Right lobe of liver (tissue), 6 donors: ENCODE measurements around the gene PDE6A. TPM values are rescaled to one million over a fixed set of nuclear protein-coding genes. Genes with fewer than 3 reads are reported as not detected.

Experiments
- ATAC-seq, 4 donors: fragments of 200-7000 bp; cut with Tn5 transposase; one replicate each; pipeline ENCODE4 v1.9.1; 2020; ENCODE audit warnings: mild to moderate bottlenecking in 4 of 4, moderate library complexity in 4 of 4
- DNase-seq, 3 donors: peaks; one replicate each; pipeline ENCODE4 v3.0.0-alpha.2; 2020
- H3K27ac ChIP-seq, 3 donors: fragments of 200-600 bp; one replicate each; pipeline ENCODE4 v1.8.0; 2022
- H3K27me3 ChIP-seq, 2 donors: fragments of 200-600 bp; one replicate each; pipeline ENCODE4 v1.8.0; 2022
- H3K36me3 ChIP-seq, 4 donors: fragments of 200-600 bp; sonication (generic) in 1 of 4; one replicate each; pipeline versions ENCODE4 v1.5.1 to v1.8.0; 2017 to 2022; ENCODE audit warnings: control low read depth in 1 of 4
- H3K4me1 ChIP-seq, 4 donors: fragments of 200-600 bp; sonication (generic) in 1 of 4; one replicate each; pipeline versions ENCODE4 v1.5.1 to v1.8.0; 2017 to 2022; ENCODE audit warnings: control low read depth in 1 of 4
- H3K4me3 ChIP-seq, 3 donors: fragments of 200-600 bp; one replicate each; pipeline ENCODE4 v1.8.0; 2022
- H3K9me3 ChIP-seq, 4 donors: fragments of 200-600 bp; sonication (generic) in 1 of 4; one replicate each; pipeline versions ENCODE4 v1.5.1 to v1.8.0; 2017 to 2022; ENCODE audit warnings: control low read depth in 1 of 4
- POLR2A ChIP-seq: fragments of 450-650 bp; IDR thresholded peaks from one replicate; pipeline ENCODE4 v1.6.1; 2017; ENCODE audit warnings: antibody characterized with exemption, mild to moderate bottlenecking
- WGBS: methylation state at CpG from one replicate; pipeline ENCODE4 v1.1.6; 2018; ENCODE audit warnings: low coverage, low lambda C conversion rate; ENCODE audit not compliant: insufficient coverage; ENCODE audit errors: missing lambda C conversion rate; 5-methylcytosine and 5-hydroxymethylcytosine counted together
- intact Hi-C, 2 donors: fragments of 100-400 bp; cut with DNase I; formaldehyde crosslinking; loops; one replicate each; pipeline versions ENCODE4 v1.11.2 to v1.14.1; 2022
- total RNA-seq, 6 experiments: library from RNA; depleted of rRNA in 2 of 6; stranded (reverse); fragments of >200 nt in 2 of 6; fragmentation: NEBNext Ultra II Directional in 3 of 6; extraction: Animal tissue kit (Norgen Biotek cat#: 25700) in 3 of 6; gene quantifications; one replicate each; pipeline versions ENCODE4 v1.1.0 to v1.2.4, GENCODE V29; 2016 to 2023
- TF ChIP-seq, protein P1 (sequence below), 4 donors: fragments of 200-600 bp in 3 of 4; fragments of 450-650 bp in 1 of 4; IDR thresholded peaks; one replicate each; pipeline versions ENCODE4 v1.5.1 to v1.8.0; 2016 to 2022; ENCODE audit warnings: antibody characterized with exemption in 4 of 4, mild to moderate bottlenecking in 2 of 4
- donor health status: DM: no; HTN: yes; CAD: no.
- donor health status: DM: no; HTN: no; CAD: no.
- donor health status: DM: no; HTN: no; CAD: no.
- donor health status: DM: no; HTN: yes; CAD: no.
- donor health status: DM: no; HTN: yes; CAD: no.

Gene PDE6A
- total RNA-seq, 6 experiments from 2014 or later = not detected

DNA sequence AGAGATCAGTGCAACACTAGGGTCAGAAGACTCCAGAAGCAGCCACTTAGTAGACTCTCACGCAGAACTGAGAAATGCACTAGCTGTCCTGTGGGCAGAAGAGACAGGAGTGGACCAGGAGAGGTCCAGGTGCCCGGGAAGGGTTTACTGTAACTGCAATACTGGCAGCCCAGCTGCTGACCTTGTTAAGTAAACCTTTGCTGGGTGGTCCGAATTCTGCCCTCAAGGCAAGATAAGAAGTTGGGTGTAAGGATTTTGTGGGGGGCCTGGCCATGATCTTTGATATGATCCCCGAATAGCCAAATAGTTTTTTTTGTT, 91.3 kb downstream of the PDE6A start:
- peaks cover 0 to 6% (median 0%) of the 10 kb centered on the region in 4 donors for H3K4me1 ChIP-seq
- H3K9me3 ChIP-seq = no peaks in the 10 kb centered on the region
- no peaks in the 10 kb centered on the region for H3K36me3 ChIP-seq
- no peak overlapping the region for H3K27ac ChIP-seq
- ATAC-seq (peak in 1 of 4 donors; percentile 6), DNase-seq (no peak)
- intact Hi-C loops = no loop called here
- H3K27me3 ChIP-seq = no peaks in the 10 kb centered on the region
- WGBS = 65% methylated on average over 3 of the region's 4 CpGs
- TF ChIP-seq POLR2A = no peak
- TF ChIP-seq, protein P1, sequence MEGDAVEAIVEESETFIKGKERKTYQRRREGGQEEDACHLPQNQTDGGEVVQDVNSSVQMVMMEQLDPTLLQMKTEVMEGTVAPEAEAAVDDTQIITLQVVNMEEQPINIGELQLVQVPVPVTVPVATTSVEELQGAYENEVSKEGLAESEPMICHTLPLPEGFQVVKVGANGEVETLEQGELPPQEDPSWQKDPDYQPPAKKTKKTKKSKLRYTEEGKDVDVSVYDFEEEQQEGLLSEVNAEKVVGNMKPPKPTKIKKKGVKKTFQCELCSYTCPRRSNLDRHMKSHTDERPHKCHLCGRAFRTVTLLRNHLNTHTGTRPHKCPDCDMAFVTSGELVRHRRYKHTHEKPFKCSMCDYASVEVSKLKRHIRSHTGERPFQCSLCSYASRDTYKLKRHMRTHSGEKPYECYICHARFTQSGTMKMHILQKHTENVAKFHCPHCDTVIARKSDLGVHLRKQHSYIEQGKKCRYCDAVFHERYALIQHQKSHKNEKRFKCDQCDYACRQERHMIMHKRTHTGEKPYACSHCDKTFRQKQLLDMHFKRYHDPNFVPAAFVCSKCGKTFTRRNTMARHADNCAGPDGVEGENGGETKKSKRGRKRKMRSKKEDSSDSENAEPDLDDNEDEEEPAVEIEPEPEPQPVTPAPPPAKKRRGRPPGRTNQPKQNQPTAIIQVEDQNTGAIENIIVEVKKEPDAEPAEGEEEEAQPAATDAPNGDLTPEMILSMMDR (IDR thresholded peaks at IDR 0.05) = no peak
- no peak overlapping the region for H3K4me3 ChIP-seq

DNA sequence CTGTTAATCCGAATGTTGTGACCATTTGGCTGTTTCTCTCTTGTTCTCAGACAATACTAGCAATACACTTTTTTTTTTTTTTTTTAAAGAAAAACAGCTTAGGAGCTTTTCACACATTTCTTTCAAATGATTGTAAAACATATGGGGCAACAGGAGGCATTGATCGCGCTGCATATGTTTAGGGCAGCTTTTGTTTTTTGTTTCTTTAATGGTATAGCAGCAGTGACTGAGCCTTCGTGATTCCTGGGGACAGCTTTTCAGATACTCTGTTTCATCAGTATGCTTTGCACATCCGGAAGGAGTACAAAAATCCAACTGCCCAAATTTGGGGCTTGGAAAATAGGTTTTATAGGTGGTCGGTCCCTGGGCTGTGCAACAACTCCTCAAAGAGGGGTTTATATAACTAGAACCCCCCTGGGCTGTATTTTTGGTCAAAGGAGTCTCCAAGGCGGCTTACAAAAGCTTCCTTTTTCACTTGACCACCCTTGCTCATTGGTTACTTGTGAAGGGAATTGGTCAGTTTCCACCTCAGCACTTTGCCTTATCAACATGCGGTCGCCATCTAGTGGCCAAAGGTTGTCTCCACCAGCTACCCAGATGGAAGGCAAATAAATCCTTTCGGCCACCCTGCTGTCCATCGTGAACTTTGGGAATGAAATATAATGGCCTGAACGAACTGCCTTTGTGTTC, 91.8 kb downstream of the PDE6A start:
- peak; percentile 82 to 87 (median 86) for ATAC-seq
- Histone ChIP-seq H3K9me3 (no peaks in the 10 kb centered on the region), H3K27ac (no peak overlapping the region), H3K4me3 (no peak overlapping the region), H3K36me3 (peaks cover 0 to 2% (median 0%) of the 10 kb centered on the region in 4 donors), H3K27me3 (no peaks in the 10 kb centered on the region), H3K4me1 (peaks cover 0 to 3% (median 0%) of the 10 kb centered on the region in 4 donors)
- 37% methylated on average over 11 of the region's 12 CpGs for WGBS
- DNase-seq = peak; percentile 68 to 73 (median 70)
- intact Hi-C loops = no loop called here
- no peak for TF ChIP-seq POLR2A
- TF ChIP-seq, protein P1 (IDR thresholded peaks at IDR 0.05) = peak; percentile 74 to 91 (median 88)

DNA sequence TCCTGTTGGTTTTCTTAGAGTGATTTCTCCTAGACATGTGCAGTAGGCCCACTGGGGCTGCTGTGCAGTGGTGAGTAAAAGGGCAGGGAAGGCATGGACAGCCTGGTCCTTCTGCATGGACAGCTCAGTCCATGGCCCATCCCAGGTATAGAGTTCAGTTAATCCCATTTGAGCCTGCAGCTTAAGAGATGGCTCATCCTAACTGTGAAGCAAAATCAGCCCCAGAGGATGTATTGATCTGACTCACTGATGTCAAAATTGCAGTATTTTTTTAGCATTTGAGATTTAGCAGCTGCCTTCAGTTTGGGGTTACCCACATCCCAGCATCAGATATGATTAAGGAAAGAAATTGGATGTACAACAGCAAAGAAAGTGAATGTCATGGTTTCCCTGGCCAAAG, 93.4 kb downstream of the PDE6A start:
- H3K36me3 ChIP-seq = peaks cover 0 to 17% (median under 1%) of the 10 kb centered on the region in 4 donors
- H3K4me3 ChIP-seq = no peak overlapping the region
- H3K4me1 ChIP-seq = no peaks in the 10 kb centered on the region
- ATAC-seq = no peak
- H3K9me3 ChIP-seq = no peaks in the 10 kb centered on the region
- intact Hi-C loops = no loop called here
- DNase-seq = no peak
- H3K27me3 ChIP-seq = no peaks in the 10 kb centered on the region
- H3K27ac ChIP-seq = no peak overlapping the region
- no peak for TF ChIP-seq POLR2A
- TF ChIP-seq, protein P1 (IDR thresholded peaks at IDR 0.05) = no peak

DNA sequence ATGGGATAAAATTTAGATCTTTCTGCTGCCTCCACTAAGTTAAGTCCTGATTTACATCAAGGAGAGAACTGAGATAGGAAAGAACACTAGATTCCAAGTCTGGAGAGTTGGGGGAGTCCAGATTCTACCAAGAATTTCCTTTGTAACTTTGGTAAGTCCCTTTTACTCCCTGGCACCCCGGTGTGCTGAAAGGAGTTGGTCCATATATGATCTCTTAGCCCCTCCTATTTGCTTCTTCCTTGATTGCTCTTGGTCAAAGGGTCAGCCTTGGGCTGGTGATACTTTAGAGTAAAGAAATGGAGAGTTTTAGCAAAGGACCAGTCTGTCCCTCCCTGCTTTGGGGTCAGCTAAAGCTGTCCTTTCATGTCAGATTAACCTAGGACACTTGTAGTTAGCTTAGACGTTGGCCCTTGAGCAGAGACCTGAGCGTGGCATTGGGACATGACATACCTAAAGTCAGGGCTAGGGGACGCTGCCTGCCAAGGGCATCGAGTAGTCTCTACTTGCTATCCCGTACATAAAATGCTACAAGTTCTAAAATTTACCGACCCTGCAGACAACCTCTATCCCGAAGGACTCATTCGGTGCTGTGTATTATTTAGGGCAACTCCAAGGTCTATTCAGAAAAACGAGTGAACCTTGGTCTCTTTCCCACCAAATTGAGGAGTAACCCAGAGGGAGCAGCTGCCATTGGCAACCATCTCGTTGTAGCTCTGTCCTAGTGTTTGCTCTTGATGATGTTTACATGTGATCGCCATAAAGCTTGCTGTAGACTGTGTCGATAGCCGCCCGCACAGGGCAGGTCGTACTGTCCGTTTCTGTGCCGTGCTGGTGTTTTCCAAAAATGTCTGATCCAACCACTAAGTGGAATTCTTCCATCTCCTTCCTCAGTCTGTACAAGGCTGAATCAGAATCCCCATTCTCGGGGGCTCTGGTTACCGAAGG, 94.4 kb downstream of the PDE6A start:
- Histone ChIP-seq H3K36me3 (peaks cover 0 to 26% (median 5%) of the 10 kb centered on the region in 4 donors), H3K27ac (no peak overlapping the region), H3K4me3 (no peak overlapping the region), H3K4me1 (no peaks in the 10 kb centered on the region), H3K9me3 (no peaks in the 10 kb centered on the region), H3K27me3 (no peaks in the 10 kb centered on the region)
- intact Hi-C loops = no loop called here
- DNase-seq = no peak
- WGBS = 89% methylated on average over 16 of the region's 20 CpGs
- no peak for TF ChIP-seq POLR2A
- TF ChIP-seq, protein P1 (IDR thresholded peaks at IDR 0.05) = no peak
- no peak for ATAC-seq
